Measurements from ENCODE around the gene BRSK2.

DNA sequence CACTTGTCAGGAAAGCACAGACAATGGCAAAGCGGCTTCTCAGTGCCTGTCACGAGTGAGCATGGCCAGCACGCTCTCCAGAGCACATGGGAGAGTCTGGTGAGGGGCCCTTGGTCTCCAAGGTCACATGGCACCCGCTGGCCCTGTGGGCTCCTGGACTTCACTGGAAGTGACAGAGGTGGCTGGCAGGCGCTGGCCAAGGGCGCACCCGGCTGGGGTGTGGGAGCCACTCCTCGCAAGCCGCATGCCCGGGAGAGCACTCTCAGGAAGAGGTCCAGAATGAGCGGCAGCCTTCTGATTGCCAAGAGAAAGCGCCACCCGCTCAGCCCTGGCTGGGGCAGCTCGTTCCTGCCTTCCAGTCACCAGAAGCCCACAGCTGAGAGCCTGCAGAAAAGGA is 114.0 kb downstream of the BRSK2 start:
- no peak for TF ChIP-seq EZH2 (IDR thresholded peaks at IDR 0.05; ENCODE audit: low read length, missing control alignments)
- TF ChIP-seq, protein P1, sequence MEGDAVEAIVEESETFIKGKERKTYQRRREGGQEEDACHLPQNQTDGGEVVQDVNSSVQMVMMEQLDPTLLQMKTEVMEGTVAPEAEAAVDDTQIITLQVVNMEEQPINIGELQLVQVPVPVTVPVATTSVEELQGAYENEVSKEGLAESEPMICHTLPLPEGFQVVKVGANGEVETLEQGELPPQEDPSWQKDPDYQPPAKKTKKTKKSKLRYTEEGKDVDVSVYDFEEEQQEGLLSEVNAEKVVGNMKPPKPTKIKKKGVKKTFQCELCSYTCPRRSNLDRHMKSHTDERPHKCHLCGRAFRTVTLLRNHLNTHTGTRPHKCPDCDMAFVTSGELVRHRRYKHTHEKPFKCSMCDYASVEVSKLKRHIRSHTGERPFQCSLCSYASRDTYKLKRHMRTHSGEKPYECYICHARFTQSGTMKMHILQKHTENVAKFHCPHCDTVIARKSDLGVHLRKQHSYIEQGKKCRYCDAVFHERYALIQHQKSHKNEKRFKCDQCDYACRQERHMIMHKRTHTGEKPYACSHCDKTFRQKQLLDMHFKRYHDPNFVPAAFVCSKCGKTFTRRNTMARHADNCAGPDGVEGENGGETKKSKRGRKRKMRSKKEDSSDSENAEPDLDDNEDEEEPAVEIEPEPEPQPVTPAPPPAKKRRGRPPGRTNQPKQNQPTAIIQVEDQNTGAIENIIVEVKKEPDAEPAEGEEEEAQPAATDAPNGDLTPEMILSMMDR (conservative IDR thresholded peaks at IDR 0.05 in 1 of 2, IDR thresholded peaks at IDR 0.05 in 1 of 2; ENCODE audit: low read depth in 1 of 2, low read length in 2 of 2) = no peak
